ENCODE data around the gene TIMP1. TPM values are rescaled to one million over a fixed set of nuclear protein-coding genes. Genes with fewer than 3 reads are reported as not detected.

Gene TIMP1
- total RNA-seq, 1 donor from 2014 or later, result 405 TPM

DNA sequence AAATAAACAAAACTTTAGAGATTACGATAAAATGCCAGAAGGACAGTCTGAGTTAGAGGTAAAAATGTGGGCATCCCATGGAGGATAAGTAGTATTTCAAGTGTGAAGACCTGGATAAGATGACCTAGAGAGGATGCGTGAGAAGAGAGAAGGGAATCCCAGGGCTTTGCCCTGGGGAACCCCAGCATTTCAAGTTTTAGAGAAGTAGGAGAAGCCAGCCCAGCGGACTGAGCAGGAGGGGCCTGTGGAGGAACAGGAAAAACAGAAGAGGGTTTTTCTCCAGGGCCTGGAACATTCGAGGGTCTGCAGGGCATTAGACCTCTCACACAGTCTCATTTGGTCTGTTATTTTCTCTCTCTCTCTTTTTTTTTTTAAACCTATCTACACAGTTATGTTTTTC, 50.4 kb downstream of the TIMP1 start:
- Mint-ChIP-seq H3K9me3 (ENCODE audit: unreplicated experiment) (no peaks in the 10 kb centered on the region), H3K36me3 (ENCODE audit: unreplicated experiment) (peaks cover 10% of the 10 kb centered on the region), H3K4me3 (ENCODE audit: unreplicated experiment) (no peak overlapping the region), H3K27me3 (ENCODE audit: unreplicated experiment) (no peaks in the 10 kb centered on the region), H3K27ac (ENCODE audit: unreplicated experiment) (no peak overlapping the region), H3K4me1 (ENCODE audit: unreplicated experiment) (no peaks in the 10 kb centered on the region)
- no peak for DNase-seq (ENCODE audit: extremely low spot score, unreplicated experiment)
- no peak for TF ChIP-seq CTCF (IDR thresholded peaks at IDR 0.05)

DNA sequence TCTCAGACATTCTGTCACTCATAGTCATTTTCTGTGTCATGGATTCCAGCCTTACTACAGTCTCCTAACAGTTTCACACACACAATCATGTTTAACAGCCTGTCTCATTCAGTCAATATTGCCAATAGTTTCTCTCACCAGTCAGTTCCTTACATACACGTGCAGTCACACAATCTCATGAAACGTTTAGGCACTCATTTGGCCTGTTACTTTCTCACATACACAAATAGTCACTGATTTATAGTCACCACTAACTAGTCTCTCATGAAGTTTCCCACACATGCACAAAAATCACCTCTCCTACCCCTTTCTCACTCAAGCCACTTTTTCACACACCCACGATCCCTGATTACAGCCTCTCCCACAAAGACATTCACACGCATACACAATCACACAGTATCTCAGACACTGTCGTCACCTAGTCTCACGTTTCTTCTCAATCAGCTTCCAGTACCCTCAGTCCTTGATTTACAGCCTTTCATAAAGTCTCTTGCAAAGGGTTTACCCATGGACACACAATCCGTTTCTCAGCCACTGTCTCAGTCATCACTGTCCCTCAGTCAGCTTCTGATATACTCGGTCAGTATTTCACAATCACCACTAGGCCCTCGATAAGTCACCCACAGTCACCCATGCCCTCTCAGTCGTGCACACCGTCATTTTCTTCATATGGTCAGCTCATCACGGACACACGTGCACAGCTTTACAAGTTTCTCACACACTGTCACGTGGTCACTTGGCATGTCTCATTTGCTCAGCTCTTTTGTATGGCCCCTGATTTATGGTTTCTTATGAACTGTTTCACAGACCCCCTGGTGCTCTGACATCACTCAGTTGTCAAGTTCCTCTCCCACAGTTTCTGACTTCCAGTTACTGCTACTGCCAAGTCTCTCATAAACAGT, 51.7 kb downstream of the TIMP1 start:
- Mint-ChIP-seq H3K4me1 (ENCODE audit: unreplicated experiment) (no peaks in the 10 kb centered on the region), H3K9me3 (ENCODE audit: unreplicated experiment) (no peaks in the 10 kb centered on the region), H3K27me3 (ENCODE audit: unreplicated experiment) (no peaks in the 10 kb centered on the region), H3K4me3 (ENCODE audit: unreplicated experiment) (no peak overlapping the region), H3K27ac (ENCODE audit: unreplicated experiment) (no peak overlapping the region), H3K36me3 (ENCODE audit: unreplicated experiment) (peaks cover 13% of the 10 kb centered on the region)
- no peak for DNase-seq (ENCODE audit: extremely low spot score, unreplicated experiment)
- TF ChIP-seq CTCF (IDR thresholded peaks at IDR 0.05), result no peak

GRCh38 chrX:47634871-47635575, 52.8 kb downstream of the TIMP1 start:
- no peak overlapping the region for H3K27ac Mint-ChIP-seq (ENCODE audit: unreplicated experiment)
- no peaks in the 10 kb centered on the region for H3K4me1 Mint-ChIP-seq (ENCODE audit: unreplicated experiment)
- no peak overlapping the region for H3K4me3 Mint-ChIP-seq (ENCODE audit: unreplicated experiment)
- peaks cover 5% of the 10 kb centered on the region for H3K9me3 Mint-ChIP-seq (ENCODE audit: unreplicated experiment)
- peaks cover 20% of the 10 kb centered on the region for H3K36me3 Mint-ChIP-seq (ENCODE audit: unreplicated experiment)
- no peaks in the 10 kb centered on the region for H3K27me3 Mint-ChIP-seq (ENCODE audit: unreplicated experiment)
- no peak for DNase-seq (ENCODE audit: extremely low spot score, unreplicated experiment)
- no peak for TF ChIP-seq CTCF (IDR thresholded peaks at IDR 0.05)

Small RNA genes lying within 50 kb of the gene (microRNA-seq; reads per million reads assigned to microRNA genes)
- not detected for gene MIR4769 (ENCODE audit: unreplicated experiment)

Other genes with a start within 250 kb of the TIMP1 start
- gene ZNF157, start 211.9 kb upstream of the TIMP1 start, total RNA-seq, result 0.13 and 0.16 TPM in 2 replicates
- 6.3 and 8.8 TPM in 2 replicates for gene ZNF41, start 99.2 kb upstream of the TIMP1 start, total RNA-seq
- gene ARAF, start 21.2 kb upstream of the TIMP1 start, total RNA-seq, result 66.8 and 73.9 TPM in 2 replicates
- gene SYN1, start 37.4 kb downstream of the TIMP1 start, total RNA-seq, result 0.71 and 1.9 TPM in 2 replicates
- gene CFP, start 47.5 kb downstream of the TIMP1 start, total RNA-seq, result 0.57 and 0.97 TPM in 2 replicates
- 40.9 and 41.5 TPM in 2 replicates for gene ELK1, start 68.1 kb downstream of the TIMP1 start, total RNA-seq
- 69.6 and 77.7 TPM in 2 replicates for gene UXT, start 76.7 kb downstream of the TIMP1 start, total RNA-seq

Data from osteocyte (in vitro differentiated cells).